ENCODE results near the gene DNM1L. TPM values are rescaled to one million over a fixed set of nuclear protein-coding genes. Genes with fewer than 3 reads are reported as not detected.
"Not testable (repeated sequence)": the region's sequence is repeated elsewhere in the genome, so short reads cannot be mapped to it uniquely, and the experiment has no call there.

The DNM1L gene
- total RNA-seq, 2 experiments from 2014 or later = 66.9 to 75.0 TPM

- CTCF ChIA-PET = no interaction called here
- POLR2A ChIA-PET = no interaction called here
Measured at GRCh38 chr12:32693036-32693435, 13.9 kb downstream of the DNM1L start.

GRCh38 chr12:32695787-32696186 lies 16.7 kb downstream of the DNM1L start:
- ChIA-PET CTCF (no interaction called here), POLR2A (no interaction called here)

- POLR2A ChIA-PET = no interaction called here
Measured at GRCh38 chr12:32697445-32697844, 18.3 kb downstream of the DNM1L start.

GRCh38 chr12:32698285-32698684 lies 19.2 kb downstream of the DNM1L start:
- CTCF ChIA-PET = no interaction called here
- POLR2A ChIA-PET = no interaction called here

More at GRCh38 chr12:32697445-32697844, 18.3 kb downstream of the DNM1L start:
- CTCF ChIA-PET = no interaction called here

GRCh38 chr12:32699437-32699836 lies 20.3 kb downstream of the DNM1L start:
- POLR2A ChIA-PET, CTCF ChIA-PET: not testable (repeated sequence)

GRCh38 chr12:32702473-32702872 lies 23.4 kb downstream of the DNM1L start:
- ChIA-PET CTCF (no interaction called here), POLR2A (no interaction called here)

- ChIA-PET POLR2A (no interaction called here), CTCF (interaction anchor here (0.6 kb wide), 1 partner anchor 65 kb away, joined by 3 read pairs; no protein-coding TSS in a partner anchor)
Measured at GRCh38 chr12:32702946-32703345, 23.8 kb downstream of the DNM1L start.

- ChIA-PET CTCF (no interaction called here), POLR2A (interaction anchor here (0.5 kb wide), 1 partner anchor 48 kb away, joined by 4 read pairs; no protein-coding TSS in a partner anchor)
Measured at GRCh38 chr12:32705783-32706182, 26.7 kb downstream of the DNM1L start.

- ChIA-PET CTCF (interaction anchor here (1.9 kb wide), 1 partner anchor 49 kb away, joined by 4 read pairs; the partner anchor contains the start of gene YARS2), POLR2A (interaction anchor here (0.5 kb wide), 1 partner anchor 48 kb away, joined by 4 read pairs; no protein-coding TSS in a partner anchor)
Measured at GRCh38 chr12:32706335-32707024, 27.4 kb downstream of the DNM1L start.

- POLR2A ChIA-PET = no interaction called here
- CTCF ChIA-PET = interaction anchor here (1.0 kb wide), 1 partner anchor 65 kb away, joined by 4 read pairs; no protein-coding TSS in a partner anchor
Measured at GRCh38 chr12:32708926-32709325, 29.8 kb downstream of the DNM1L start.

GRCh38 chr12:32714772-32715171 lies 35.7 kb downstream of the DNM1L start:
- CTCF ChIA-PET = no interaction called here
- POLR2A ChIA-PET = no interaction called here

GRCh38 chr12:32718926-32719325 lies 39.8 kb downstream of the DNM1L start:
- CTCF ChIA-PET = interaction anchor here (1.0 kb wide), 1 partner anchor 36 kb away, joined by 4 read pairs; no protein-coding TSS in a partner anchor
- POLR2A ChIA-PET = interaction anchor here (0.5 to 0.7 kb wide), 2 partner anchors 40 to 377 kb away, joined by 4 to 5 read pairs; no protein-coding TSS in a partner anchor

- CTCF ChIA-PET, POLR2A ChIA-PET: not testable (repeated sequence)
Measured at GRCh38 chr12:32725308-32725707, 46.2 kb downstream of the DNM1L start.

- CTCF ChIA-PET = no interaction called here
- POLR2A ChIA-PET = no interaction called here
Measured at GRCh38 chr12:32726286-32726685, 47.2 kb downstream of the DNM1L start.

- ChIA-PET POLR2A (no interaction called here), CTCF (no interaction called here)
Measured at GRCh38 chr12:32727237-32727636, 48.1 kb downstream of the DNM1L start.

GRCh38 chr12:32734952-32735351 lies 55.9 kb downstream of the DNM1L start:
- POLR2A ChIA-PET = interaction anchor here (0.5 kb wide), 1 partner anchor 1287 kb away, joined by 8 read pairs; no protein-coding TSS in a partner anchor
- CTCF ChIA-PET = interaction anchor here (2.2 kb wide), 1 partner anchor 20 kb away, joined by 7 read pairs; the partner anchor contains the start of gene YARS2

GRCh38 chr12:32736445-32736844 lies 57.3 kb downstream of the DNM1L start:
- ChIA-PET POLR2A (interaction anchor here (0.5 to 0.6 kb wide), 2 partner anchors 1285 to 1453 kb away, joined by 5 to 6 read pairs; no protein-coding TSS in a partner anchor), CTCF (interaction anchor here (2.2 kb wide), 1 partner anchor 18 kb away, joined by 7 read pairs; the partner anchor contains the start of gene YARS2)

GRCh38 chr12:32737715-32738114 lies 58.6 kb downstream of the DNM1L start:
- ChIA-PET POLR2A (no interaction called here), CTCF (no interaction called here)

- ChIA-PET POLR2A (no interaction called here), CTCF (no interaction called here)
Measured at GRCh38 chr12:32739279-32739678, 60.2 kb downstream of the DNM1L start.

GRCh38 chr12:32742133-32742532 lies 63.0 kb downstream of the DNM1L start:
- CTCF ChIA-PET = interaction anchor here (0.6 to 1.2 kb wide), 2 partner anchors 13 to 1468 kb away, joined by 3 to 5 read pairs; partner anchors contain the start of gene YARS2
- POLR2A ChIA-PET = interaction anchor here (1.0 kb wide), 1 partner anchor 12 kb away, joined by 6 read pairs; no protein-coding TSS in a partner anchor

- CTCF ChIA-PET = interaction anchor here (0.6 to 1.2 kb wide), 2 partner anchors 12 to 209 kb away, joined by 3 to 5 read pairs; partner anchors contain the start of gene YARS2
Measured at GRCh38 chr12:32743264-32743663, 64.2 kb downstream of the DNM1L start.

More at GRCh38 chr12:32743264-32743663, 64.2 kb downstream of the DNM1L start:
- POLR2A ChIA-PET = interaction anchor here (0.5 kb wide), 1 partner anchor 1676 kb away, joined by 5 read pairs; no protein-coding TSS in a partner anchor
